H4 (cell line): ENCODE measurements around the gene ABI3. TPM values are rescaled to one million over a fixed set of nuclear protein-coding genes. Genes with fewer than 3 reads are reported as not detected.
A peak's percentile ranks its signal among the peaks of the same experiment; 100 is the strongest.
"Not testable (repeated sequence)": the region's sequence is repeated elsewhere in the genome, so short reads cannot be mapped to it uniquely, and the experiment has no call there.

Experiments
- DNase-seq: peaks from one replicate; pipeline ENCODE4 v3.0.0-alpha.2; 2015; ENCODE audit warnings: low spot score
- total RNA-seq: library from RNA; depleted of rRNA; stranded (reverse); fragments of >200 nt; shearing (Covaris generic); gene quantifications from 2 replicates; pipeline ENCODE4 v1.2.3, GENCODE V29; 2014; rRNA removed

Gene ABI3
- total RNA-seq, 1 experiment from 2014 or later, result not detected

DNA sequence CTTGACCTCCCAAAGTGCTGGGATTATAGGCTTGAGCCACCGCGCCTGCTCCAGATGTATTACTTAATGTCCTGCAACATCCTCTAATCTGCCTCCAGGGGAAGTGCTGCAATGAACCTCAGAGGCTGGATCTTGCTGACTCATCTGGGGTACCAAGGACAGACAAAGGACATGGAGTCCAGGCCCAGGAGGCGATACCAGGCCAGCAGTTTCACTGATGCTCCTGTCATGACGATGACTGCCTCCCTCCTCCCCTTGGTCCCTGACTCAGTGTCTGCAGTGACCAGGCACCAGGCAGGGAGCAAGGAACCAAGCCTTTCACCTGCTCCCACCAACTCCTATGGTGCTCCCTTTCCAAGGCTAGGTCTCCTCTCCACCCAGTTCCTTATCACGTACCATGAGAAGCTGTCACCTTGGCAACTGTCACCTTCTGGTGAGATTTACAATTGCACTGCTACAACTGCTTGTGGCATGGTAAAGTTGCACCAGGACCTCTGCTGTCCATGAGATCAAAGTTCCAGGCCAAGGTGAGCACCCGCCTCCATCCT is 41.7 kb downstream of the ABI3 start:
- DNase-seq, result peak; percentile 58

DNA sequence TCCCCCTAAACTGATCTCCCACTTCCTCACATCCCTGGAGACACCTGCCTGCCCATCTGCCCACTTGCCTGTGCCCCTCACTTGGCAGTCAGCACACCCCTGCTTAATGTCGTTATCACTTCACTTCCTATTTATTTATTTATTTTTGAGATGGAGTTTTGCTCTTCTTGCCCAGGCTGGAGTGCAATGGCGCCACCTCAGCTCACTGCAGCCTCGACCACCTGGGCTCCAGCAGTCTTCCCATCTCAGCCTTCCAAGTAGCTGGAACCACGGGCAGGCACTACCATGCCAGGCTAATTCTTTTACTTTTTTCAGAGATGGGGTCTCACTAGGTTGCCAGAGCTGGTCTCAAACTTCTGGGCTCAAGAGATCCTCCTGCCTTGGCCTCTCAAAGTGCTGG is 43.6 kb downstream of the ABI3 start:
- no peak for DNase-seq

DNA sequence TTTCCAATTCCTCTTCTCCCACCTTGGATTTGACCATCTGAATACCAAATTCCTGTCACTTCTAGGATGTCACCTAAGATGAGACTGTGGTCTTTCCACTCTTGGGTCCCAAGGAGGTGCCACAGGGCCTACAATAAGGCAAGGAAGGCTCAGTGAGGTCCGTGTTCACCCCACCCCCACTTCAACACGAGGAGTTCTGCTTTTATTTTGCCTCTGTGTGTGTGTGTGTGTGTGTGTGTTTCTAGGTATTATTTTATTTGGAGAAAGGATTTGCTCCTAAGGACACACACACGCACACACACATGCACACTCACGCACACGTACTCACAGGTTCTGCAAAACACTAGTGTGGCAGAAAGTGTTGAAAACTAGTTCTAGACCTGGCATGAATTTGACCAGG is 44.6 kb downstream of the ABI3 start:
- no peak for DNase-seq

DNA sequence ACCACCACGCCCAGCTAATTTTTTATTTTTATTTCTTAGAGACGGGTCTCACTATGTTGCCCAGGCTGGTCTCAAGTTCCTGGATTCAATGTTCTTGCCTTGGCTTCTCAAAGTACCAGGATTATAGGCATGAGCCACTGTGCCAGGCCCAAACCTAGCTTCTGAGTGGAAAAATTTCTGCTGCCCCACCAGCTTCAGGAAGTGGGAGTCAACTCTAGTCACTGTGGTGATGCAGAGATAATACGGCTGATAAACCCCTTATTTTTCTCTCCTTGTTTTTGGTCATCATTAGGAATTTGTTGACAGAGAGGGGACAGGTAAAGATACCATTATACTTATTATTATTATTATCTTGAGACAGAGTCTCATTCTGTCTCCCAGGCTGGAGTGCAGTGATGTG is 47.9 kb downstream of the ABI3 start:
- DNase-seq, result no peak

DNA sequence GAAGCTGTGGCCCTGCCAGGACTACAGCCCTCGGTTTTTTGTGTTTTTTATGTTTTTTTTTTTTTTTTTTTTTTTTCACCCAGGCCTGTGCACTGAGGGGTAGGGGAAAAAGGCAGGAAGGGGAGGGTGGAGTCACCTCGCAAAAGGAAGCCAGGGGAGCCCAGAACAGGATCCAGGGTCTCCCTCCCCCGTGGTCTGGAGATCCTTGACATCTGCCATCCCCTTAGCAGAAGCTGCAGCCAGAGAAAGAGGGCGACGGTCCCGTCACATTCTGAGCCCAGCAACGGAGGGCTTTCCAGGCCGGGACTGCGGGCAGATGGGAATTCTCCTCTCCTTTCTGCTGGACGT is 49.1 kb downstream of the ABI3 start:
- DNase-seq, result no peak

DNA sequence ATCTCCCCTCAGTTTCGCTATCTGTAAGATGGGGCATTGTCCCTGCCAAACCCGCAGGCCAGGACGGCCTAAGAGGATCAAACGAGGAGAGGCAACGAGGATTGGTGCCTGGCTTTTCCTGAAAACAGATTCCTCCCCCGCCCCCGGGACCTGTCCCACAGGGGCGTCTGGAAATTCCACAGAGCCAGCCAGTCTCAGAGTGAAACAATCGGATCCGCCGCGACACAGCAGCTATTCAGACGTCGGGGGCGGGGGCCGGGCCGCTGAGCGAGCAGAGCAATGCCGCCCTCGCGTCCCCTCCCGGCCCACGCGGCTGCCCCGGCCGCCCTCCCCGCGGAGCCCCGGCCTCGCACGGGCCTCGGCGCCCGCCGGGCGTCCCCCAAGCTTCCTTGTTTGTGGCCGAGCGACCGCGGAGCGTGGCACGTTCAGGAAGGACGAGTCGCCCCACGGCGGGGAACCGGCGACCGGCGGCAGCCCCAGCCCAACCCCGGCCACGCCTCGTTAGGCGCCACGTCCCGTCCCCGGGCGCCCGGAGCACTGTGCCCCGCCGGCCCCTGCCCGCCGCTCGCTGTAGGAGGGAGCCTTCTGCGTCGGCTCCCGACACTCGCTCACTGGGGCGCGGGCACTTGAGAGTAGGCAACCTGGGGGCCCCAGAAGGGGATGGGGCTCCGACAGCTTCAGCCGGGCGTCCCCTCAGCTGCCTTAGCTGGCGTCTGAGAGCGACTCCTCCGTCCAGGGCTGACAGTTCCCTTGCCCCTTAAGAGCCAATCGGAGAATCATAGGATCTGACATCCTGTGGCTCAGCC is 49.7 kb downstream of the ABI3 start:
- DNase-seq, result no peak

DNA sequence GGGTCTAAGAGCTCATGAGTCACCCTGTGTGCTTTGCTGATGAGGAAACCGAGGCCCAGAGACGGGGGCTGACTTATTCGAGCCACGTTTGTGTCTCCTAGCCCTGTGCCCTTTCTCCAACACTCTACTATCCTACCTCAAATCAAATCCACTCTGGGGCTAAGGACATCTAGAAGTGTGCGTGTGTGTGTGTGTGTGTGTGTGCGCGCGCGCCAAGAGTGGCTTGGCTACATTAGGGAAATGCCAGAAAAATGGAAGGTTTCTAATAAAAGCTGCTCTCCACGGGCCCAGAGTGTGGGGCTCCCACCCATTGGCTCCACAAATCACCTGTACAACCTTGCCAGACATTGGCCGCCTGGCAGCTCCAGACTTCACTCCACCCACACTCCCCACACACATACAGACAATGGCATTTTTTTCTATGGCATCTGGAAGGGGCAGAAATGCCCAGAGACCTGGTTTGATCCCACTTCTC is 50.3 kb downstream of the ABI3 start:
- DNase-seq, result no peak

DNA sequence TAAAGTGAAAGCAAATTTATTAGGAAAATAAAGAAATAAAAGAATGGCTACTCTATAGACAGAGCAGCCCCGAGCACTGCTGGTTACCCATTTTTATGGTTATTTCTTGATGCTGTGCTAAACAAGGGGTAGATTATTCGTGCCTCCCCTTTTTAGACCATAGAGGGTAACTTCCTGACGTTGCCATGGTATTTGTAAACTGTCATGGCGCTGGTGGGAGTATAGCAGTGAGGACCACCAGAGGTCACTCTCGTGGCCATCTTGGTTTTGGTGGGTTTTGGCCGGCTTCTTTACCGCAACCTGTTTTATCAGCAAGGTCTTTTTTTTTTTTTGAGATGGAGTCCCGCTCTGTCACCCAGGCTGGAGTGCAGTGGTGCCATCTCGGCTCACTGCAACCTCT is 51.0 kb downstream of the ABI3 start:
- not testable (repeated sequence) for DNase-seq

DNA sequence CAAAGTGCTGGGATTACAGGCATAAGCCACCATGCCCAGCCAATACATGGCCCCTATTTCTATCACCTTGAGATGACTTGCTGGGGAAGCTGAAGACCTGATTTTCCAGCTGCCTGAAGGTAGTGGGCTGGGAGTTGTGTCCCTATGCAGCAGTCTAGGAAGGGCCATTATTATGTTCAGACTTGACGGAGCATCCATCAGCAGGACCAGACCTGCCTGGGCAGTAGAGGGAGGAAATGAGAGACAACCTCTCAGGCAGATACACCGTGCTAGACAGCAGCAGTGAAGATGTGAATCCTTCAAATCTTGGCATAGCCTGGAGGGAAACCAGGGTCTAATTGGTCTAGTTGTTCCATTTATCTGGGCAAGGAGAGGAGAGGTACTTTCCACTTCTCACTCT is 55.7 kb downstream of the ABI3 start:
- no peak for DNase-seq

DNA sequence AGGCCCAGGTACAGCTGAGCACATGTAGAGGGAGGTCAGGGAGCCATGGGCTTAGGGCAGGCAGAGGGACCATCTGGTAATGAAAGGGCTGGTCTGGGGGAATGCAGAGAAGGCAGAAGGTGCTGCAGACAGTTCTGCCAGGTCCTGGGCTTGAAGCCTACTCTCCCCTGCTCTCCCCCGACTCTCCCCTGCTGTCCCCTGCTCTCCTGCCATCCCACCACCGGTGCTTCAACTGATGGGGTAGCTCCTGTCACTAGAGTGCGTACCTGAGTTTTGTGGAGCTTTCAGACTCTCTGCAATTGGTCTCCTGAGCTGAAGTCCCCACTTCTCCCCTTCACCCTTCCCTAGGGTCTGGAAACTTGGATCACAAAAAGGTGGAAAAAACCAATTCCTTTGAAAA is 57.4 kb downstream of the ABI3 start:
- DNase-seq, result no peak

DNA sequence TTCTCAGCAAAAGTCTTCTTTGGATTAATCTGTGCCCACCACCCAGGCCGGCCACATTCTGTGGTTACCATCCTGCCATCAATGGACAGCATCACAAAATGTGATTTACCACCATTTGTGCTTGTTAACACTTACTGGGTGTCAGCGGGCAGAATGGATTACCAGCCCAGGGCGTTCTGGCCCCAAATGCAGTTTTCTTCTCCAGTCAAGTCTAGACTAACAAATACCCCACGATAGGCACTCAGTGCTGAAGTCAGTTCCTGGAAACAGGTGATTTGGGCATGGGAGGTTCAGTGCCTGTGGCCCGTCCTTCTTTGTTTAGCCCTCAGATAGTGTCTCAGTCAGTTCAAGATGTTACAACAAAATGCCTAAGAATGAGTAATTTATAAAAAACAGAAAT is 58.8 kb downstream of the ABI3 start:
- no peak for DNase-seq

Other genes starting within 250 kb of the ABI3 start
- not detected in 2 replicates for gene GIP, start 242.1 kb upstream of the ABI3 start, total RNA-seq
- gene IGF2BP1, start 213.3 kb upstream of the ABI3 start, total RNA-seq, result 2.4 and 6.8 TPM in 2 replicates
- gene B4GALNT2, start 77.9 kb upstream of the ABI3 start, total RNA-seq, result not detected in 2 replicates
- 0.87 TPM in 1 of 2 replicates, not detected in the other for gene GNGT2, start 133 bp upstream of the ABI3 start, total RNA-seq
- 0.74 and 0.88 TPM in 2 replicates for gene PHOSPHO1, start 20.1 kb downstream of the ABI3 start, total RNA-seq
- 13.4 and 18.3 TPM in 2 replicates for gene ZNF652, start 151.5 kb downstream of the ABI3 start, total RNA-seq
- gene PHB1, start 204.2 kb downstream of the ABI3 start, total RNA-seq, result 232 and 233 TPM in 2 replicates